HG03139 (cell line): ENCODE data around the gene NUCKS1.

Experiments used
- ATAC-seq: cut with Tn5 transposase; IDR thresholded peaks from one replicate; pipeline ENCODE4 v1.9.1; 2021; ENCODE audit not compliant: unreplicated experiment

NUCKS1 gene

DNA sequence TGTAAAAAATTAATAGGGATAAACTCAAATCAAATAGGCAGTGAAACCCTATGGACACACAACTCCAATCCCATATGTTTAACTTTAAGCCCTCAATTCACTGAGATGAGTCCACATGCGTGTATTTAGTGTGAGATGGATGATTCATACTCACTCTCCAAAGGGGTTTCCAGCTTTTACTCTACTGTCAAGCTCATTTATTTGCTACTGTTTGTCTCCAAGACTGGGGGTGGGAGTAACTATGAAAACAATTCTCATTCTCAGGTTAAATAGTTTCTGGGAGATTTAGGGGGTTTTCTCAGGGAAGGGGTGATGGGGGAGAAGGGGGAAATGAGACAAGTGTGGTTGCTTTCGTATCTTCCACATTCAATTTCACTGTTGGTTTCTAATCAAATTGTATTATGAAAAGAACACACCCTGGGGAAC is 22.6 kb upstream of the NUCKS1 start:
- no peak for ATAC-seq

DNA sequence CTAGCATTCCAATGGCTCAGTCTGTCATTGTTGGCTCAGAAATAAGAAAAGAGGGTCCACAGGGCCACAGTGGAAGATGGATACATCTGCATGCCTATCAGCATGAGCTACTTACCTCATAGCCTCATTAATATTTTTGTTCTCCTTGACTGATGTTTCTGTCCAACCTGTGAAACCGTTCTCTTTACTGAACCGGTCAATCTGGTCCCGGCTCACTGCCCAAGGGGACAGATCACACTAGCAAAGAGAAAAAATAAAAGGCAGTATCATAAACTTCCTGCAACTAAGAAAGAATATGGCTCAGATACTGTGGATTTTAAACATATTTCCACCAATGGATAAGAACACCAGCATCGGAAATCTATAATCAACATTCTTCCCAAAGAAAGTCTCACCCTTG is 20.6 kb upstream of the NUCKS1 start:
- no peak for ATAC-seq

DNA sequence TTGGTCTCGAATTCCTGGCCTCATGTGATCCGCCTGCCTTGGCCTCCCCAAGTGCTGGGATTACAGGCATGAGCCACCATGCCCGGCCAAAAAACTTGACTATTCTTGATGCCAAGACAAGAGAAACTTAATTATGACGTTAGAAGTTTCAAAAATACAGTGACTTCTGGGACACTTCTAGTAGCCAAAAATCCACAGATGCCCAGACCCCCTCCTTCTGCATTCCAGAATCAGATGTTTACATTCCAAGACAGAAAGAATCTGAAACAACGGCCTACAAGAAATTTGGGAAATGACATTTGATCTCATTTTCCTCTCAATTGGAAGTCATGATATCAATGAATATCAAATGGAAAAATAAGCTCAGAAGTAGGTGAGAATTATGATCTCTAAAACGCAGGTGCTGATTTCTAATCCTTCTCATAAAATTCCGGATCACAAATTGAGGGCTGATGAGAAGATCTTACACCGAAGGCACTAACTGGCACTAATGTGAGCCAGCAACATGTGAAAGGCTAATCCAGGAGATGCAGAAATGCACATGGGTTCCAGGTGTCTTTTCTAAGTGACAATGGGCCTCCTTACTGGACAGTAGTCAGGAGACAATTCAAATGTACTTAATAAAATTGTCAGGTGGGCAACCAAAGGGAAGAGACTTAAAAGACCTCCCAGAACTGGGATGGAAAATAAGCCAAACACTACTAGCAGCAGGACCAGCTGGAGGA is 19.8 kb upstream of the NUCKS1 start:
- ATAC-seq, result no peak

DNA sequence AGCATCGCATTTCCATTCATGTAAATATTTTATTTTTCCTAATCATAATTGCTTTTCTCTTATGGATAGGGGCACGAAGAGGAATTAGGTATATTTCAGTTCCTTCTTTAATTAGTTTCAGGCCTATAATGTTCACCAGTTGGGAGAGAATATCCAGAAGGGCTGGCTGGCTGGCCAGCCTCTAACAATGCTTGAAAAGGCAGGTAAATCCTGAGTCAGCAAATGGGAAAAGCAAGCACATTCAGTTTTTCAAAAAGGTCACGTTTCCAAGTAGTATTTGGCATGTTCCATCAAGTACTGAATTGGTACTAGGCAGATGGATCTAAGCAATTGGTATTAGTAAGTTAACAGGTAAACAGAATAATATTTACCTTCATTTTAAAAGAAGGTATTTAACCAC is 17.3 kb upstream of the NUCKS1 start:
- ATAC-seq, result no peak

DNA sequence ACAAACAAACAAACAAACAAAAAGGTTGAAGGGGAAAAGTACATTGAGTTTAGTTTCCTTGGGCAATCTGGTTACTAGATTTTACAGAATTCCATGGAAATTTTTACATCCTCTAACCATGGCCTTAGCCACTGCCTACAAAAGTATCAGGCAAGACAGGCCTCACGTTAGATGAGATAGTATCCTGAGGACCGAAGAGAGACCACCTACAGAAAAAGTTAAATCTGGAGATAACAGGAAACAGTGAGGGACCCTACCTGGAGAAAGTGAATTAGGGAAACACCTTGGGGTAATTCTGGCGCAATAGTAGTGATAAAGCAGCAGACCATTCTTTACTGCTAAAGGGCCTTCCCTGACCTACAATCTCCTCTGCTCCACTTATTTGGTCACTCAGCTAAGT is 16.6 kb upstream of the NUCKS1 start:
- no peak for ATAC-seq

DNA sequence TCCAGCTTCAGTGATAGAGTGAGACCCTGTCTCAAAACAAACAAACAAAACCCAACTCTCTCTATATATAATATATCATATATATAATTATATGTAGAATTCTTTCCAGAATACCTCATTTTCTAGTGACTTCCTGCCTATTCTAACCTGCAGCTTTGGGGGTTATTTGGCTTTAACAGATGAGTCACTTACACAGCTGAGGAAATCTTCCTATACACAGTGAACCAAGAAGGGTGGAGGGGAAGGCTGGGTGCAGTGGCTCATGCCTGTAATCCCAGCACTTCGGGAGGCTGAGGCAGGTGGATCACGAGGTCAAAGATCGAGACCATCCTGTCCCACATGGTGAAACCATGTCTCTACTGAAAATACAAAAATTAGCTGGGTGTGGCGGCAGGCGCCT is 16.1 kb upstream of the NUCKS1 start:
- ATAC-seq, result no peak

DNA sequence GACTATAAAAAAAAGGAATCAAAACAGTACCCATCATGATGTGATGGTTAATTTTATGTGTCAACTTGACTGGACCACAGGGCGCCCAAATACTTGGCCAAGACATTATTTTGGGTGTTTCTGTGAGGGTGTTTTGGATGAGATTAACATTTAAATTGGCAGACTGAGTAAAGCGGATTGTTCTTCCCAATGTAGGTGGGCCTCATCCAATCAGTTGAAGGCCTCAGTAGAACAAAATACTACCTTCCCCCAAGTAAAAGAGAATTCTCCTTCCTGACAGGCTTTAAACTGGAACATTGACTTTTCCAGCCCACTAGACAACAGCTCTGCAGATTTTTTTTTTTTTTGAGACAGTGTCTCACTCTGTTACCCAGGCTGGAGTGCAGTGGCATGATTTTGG is 14.6 kb upstream of the NUCKS1 start:
- ATAC-seq, result no peak

DNA sequence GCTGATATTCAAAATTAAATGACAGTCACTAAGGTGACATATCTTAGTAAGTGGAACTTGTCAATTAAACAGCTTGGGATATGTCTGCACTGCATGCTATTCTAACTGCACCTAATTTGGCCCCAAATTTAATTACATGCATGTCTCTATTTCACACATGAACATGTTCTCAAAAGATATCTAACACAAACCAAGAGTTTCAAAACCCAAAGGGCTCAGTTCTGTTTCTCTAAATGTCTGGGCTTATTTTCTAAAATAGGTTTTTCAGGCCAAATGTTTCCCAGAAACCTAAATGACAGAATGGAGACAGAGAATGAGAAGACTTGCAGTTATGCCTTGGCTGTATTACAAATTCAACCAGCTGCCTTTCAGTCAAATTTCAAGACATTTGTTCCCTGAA is 14.0 kb upstream of the NUCKS1 start:
- ATAC-seq, result no peak

DNA sequence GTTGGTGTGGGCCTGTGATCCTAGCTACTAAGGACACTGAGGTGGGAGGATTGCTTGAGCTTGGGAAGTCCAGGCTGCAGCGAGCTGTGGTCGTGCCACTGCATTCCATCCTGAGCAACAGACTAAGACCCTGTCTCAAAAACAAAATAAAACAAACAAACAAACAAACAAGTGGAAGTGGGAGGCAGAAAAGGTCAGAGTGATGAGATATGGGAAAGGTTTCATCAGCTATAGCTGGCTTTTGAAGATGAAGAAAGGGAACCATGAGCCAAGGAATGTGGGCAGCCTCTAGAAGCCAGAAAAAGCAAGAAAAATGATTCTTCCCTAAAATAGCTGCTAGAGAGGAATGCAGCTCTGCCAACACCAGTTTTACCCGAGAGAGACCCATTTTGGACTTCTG is 10.6 kb upstream of the NUCKS1 start:
- no peak for ATAC-seq

DNA sequence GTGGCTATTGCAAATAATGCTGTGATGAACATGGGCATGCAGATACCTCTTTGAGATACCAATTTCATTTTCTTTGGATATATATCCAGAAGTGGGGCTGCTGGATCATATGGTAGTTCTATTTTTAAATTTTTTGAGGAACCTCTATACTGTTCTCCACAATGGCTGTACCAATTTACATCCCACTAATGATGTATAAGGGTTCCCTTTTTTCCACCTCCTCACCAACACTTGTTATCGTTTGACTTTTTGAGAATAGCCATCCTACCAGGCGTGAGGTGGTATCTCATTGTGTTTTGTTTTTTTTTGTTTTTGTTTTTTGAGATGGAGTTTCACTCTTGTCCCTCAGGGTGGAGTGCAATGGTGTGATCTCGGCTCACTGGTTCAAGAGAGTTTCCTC is 6.6 kb upstream of the NUCKS1 start:
- no peak for ATAC-seq

DNA sequence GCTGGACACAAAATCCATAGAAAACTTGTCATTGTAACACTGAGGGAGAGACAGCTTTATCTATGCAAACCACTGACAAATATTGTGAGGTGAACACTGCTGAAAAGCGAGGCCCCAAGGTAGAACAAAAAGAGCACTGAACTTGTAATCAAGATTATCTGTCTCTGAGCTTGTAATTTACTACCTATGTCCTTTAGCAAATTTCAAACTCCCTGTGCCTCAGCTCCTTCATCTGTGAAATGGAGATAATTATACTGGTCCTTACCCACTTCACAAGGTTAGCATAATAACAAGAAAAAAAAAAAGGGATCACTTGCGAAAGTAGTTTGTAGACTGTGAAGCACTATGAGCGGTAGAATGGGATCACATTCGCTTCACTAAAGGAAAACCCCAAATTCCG is 4.9 kb upstream of the NUCKS1 start:
- ATAC-seq, result no peak

DNA sequence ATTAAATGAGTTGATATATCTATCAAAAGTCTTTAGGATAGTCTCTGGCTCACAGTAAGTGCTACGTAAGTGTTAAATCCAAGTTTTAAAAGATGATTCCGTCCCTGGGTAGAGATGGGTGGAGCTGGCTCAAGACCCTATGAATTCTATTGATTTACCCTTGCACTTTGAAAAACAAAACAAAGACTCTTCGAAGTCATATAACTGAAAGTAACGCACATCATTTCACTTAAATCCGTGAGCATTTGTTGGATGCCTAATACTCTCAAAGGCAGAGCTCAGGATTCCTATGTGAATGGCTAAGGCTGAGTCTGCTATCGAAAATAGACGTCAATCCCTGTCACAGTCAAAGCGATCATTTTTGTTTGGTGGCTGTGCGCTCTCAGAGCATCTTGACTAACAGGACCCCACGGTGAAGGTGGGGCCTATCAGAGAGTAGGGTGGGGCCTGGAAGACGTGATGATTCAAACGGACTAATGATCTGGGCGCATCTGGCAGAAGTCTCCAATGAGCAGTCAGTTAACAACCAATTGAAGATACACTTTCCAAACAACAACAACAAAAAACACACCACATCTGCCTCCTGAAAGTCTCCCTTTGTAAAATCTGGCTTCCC is 1.2 kb upstream of the NUCKS1 start:
- ATAC-seq, result no peak

DNA sequence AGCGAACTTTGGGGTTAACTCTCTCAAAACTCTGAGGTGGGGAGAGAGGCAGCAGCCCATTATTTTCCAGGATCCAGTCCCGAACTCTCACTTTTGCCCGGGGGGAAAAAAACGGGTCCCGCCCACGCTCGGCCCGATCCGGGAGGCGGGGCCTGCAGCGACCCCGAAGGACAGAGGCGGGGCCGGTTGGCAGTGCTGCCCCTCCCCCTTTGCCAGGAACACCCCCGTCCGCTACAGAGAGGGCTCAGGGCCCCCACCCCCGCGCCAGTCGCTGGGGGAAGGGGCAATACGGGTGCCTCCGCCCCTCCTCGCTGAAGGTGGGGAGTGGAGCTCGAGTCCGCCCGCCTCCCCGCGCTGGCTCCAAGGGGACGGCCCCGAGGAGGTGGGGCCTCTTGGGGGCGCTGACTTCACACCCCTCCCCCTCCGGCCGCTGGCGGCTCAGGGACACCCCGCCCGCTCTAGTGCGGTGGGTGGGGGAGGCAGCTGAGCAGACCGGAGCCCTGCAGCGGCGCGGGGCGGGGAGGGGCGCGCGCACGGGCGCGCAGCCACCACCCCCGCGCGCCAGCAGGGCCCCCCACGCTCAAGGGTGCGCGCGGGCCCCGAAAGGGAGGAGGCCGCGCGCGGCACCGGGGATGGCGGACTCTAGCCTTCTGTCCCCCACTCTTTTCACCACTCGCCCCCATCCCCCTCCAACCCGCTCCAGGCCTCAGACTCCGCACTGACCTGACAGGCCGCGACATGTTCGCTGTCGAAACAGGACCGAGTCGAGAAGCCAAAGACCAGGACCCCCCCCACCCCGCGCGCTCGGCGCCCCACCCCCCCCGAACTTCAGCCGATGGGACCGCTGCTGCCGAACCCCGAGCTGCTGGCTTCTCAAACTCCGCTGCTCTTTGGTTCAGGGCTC is 496 bp downstream of the NUCKS1 start:
- ATAC-seq, result peak; percentile 81

DNA sequence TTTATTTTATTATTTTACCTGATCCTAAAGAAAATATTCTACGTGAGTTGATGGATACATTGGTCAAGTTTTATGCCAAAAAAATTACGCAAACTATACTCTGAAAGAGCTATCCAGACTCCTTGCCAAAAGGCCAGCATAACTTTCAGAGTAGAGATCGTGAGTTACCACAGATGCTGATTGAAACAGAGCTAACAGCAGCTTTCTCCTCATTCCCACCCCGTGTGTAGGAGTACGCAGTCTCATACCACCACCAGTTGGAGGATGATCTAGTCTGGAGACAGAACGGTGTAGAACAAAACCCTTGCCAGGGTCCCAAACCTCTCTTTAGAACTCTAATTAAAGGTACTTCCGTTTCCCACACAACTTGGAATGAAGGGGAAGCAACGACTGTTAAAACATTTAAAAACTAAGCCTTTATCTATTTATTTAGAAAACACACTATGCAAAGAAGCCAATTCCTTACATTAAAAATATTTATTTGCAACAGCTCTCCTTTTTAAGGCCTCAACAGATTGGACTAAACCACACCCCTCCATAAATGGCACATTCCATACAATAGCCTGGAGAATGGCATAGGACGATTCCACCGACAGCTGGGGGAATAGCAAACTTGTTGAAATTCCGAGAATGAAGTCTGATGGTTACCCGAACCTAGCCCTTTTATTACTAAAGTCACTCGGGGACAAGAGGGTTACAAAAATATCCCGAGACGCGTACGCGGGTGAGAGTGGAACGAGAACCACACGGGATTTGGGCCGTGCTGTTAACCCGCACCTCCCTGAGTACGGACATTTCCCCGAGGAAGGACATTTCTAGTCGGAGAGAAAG is 1.4 kb downstream of the NUCKS1 start:
- ATAC-seq, result peak; percentile 4

DNA sequence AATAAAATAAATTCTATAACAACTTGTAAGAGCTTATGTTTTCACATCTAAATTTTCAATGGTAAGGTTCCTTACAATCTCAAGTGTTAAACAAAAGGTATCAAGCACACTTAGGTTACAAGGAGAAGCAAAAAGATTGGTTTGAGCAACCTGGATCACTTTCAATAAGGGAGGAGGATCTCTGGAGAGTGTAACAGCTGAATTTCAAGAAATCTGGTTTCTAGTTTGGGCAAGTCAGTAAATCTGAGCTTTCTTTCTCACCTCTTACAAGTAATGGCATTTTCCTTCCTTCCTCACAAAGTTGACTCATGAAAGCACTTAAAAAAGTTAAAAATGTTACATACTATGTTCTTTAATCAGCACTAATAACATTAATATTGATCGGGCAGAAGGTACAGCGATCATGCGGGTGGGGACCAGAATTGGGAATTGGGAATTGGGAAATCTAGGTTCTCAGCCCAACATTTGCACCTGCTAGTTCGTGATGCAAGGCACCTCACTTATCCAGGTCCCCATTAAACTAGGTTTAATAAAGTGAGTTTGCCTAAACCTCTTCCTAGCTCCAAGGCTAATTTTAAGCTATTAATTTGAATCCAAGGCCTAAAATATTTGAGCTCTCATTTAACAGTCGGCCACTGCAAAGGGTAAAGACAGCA is 3.1 kb downstream of the NUCKS1 start:
- no peak for ATAC-seq

DNA sequence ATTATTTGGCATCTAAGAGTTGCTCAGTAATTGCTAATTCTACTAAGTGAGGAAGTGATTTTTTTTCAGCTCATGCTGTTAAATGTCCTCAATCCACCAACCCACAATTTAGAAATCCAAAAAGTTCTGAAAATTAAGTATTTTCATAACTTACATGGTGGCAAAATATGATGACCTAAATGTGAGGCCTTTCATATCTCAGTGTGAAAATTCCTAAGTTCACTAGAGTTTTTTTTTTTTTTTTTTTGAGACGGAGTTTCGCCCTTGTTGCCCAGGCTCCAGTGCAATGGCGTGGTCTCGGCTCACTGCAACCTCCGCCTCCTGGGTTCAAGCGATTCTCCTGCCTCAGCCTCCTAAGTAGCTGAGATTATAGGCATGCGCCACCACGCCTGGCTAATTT is 5.6 kb downstream of the NUCKS1 start:
- ATAC-seq, result no peak

DNA sequence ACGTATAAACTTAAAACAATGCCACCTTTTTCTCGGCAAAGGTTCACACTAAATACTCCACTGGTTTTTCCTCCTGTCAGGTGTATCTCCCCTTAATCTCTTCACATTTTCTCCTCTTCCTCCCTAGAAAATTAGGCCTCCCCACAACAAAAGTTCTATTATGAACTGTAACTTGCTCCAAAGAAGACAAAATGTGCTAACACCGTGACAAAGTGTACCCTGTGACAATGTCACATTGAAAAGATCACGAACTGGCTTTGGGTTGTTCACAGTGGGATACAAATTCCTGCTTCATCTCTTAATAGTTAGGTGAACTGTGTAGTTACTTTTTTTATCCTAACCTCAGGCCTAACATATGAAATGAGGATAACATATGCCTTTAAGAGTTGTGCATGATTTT is 6.0 kb downstream of the NUCKS1 start:
- no peak for ATAC-seq

DNA sequence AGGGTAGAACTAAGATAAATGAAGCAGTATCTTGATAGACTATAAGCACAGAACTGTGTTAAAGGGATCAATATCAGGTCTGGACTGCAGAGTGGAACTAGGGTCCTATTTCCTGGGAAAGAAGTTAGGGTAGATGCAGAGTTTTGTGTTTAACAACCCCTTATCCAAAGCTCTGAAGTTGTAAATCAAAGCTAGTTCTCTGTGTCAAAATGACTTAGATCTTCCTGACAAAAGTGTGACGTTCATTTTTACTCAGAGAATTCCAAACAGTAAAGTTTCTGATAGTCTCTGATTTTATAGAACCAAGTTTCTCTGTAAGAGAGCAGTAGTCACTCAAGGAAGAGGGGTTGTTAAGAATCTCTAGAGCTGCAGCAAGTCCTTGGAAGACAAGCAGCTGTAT is 8.3 kb downstream of the NUCKS1 start:
- no peak for ATAC-seq

DNA sequence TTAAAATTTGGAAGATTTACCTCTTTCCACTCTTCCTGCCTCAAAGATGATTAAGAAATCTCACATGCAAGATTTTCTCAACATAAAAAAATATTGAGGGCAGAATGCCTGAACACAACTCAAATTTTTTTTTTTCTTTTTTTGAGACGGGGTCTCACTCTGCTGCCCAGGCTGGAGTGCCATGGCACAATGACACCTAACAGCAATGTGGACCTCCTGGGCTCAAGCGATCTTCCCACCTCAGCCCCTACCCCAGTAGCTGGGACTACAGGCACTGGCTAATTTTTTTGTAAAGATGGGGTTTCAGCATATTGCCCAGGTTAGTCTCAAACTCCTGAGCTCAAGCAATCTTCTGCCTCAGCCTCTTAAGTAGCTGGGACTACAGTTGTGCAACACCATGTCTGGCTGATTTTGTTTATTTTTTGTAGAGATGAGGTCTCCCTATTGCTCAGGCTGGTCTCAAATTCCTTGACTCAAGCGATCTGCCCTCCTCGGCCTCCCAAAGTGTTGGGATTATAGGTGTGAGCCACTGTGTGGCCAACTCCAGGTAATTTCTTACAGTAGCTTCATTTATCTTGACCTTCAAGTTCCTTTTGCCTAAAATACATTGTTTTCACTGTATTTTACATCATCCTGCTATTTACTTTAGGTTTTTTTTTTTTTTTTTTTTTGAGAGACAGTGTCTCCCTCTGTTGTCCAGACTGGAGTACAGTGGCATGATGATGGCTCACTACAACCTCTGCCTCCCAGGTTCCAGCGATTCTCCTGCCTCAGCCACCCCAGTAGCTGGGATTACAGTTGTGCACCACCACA is 10.4 kb downstream of the NUCKS1 start:
- no peak for ATAC-seq

DNA sequence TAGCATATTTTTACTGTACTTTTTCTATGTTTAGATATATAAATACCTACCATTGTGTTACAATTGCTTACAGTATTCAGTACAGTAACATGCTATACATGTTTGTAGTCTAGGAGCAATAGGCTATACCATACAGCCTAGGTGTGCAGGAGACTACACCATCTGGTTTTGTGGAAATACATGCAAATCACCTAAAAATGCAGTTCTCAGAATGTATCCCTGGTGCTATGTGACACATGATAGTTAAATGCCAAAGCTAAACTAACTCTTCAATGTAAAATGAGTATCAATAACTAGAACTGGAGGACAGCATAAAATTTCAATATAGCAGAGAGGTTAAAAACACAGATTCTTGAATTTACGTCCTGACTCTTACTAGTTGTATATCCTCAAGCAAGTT is 14.8 kb downstream of the NUCKS1 start:
- no peak for ATAC-seq
